Stimulated activated naive CD8-positive, alpha-beta T cell treated with anti-CD3 and anti-CD28 coated beads, Interleukin-15, Interleukin-2, amounts not matched to agents 100 ng/mL and 50 ng/mL, for 24 hours (primary cell): ENCODE results near the gene CSNK1G3.

Experiments used
- H3K27ac Mint-ChIP-seq: one replicate; pipeline ENCODE4 v1.8.0; 2021; ENCODE audit warnings: mild to moderate bottlenecking, mixed read lengths
- H3K27me3 Mint-ChIP-seq: one replicate; pipeline ENCODE4 v1.8.0; 2021; ENCODE audit warnings: mixed read lengths
- H3K36me3 Mint-ChIP-seq: one replicate; pipeline ENCODE4 v1.8.0; 2021; ENCODE audit warnings: low read depth, mixed read lengths
- H3K4me1 Mint-ChIP-seq: one replicate; pipeline ENCODE4 v1.8.0; 2021; ENCODE audit warnings: low read depth, mixed read lengths
- H3K4me3 Mint-ChIP-seq: one replicate; pipeline ENCODE4 v1.8.0; 2021; ENCODE audit warnings: mild to moderate bottlenecking, mixed read lengths
- H3K9me3 Mint-ChIP-seq: one replicate; pipeline ENCODE4 v1.8.0; 2021; ENCODE audit warnings: mixed read lengths

CSNK1G3 gene

GRCh38 chr5:123561230-123561629 is 49.3 kb downstream of the CSNK1G3 start:
- no peaks in the 10 kb centered on the region for H3K9me3 Mint-ChIP-seq
- H3K36me3 Mint-ChIP-seq: peaks cover 58% of the 10 kb centered on the region
- H3K4me3 Mint-ChIP-seq: no peak overlapping the region
- H3K27me3 Mint-ChIP-seq: no peaks in the 10 kb centered on the region
- H3K4me1 Mint-ChIP-seq: no peaks in the 10 kb centered on the region
- no peak overlapping the region for H3K27ac Mint-ChIP-seq

GRCh38 chr5:123571927-123572326 is 60.0 kb downstream of the CSNK1G3 start:
- no peak overlapping the region for H3K4me3 Mint-ChIP-seq
- H3K27ac Mint-ChIP-seq: no peak overlapping the region
- peaks cover 26% of the 10 kb centered on the region for H3K4me1 Mint-ChIP-seq
- peaks cover 42% of the 10 kb centered on the region for H3K36me3 Mint-ChIP-seq
- no peaks in the 10 kb centered on the region for H3K27me3 Mint-ChIP-seq
- H3K9me3 Mint-ChIP-seq: no peaks in the 10 kb centered on the region

- Mint-ChIP-seq H3K9me3 (no peaks in the 10 kb centered on the region), H3K36me3 (peaks cover 50% of the 10 kb centered on the region), H3K4me1 (no peaks in the 10 kb centered on the region), H3K27me3 (no peaks in the 10 kb centered on the region), H3K4me3 (no peak overlapping the region), H3K27ac (no peak overlapping the region)
Observed at GRCh38 chr5:123578390-123578789, 66.4 kb downstream of the CSNK1G3 start.

GRCh38 chr5:123579410-123579809 is 67.4 kb downstream of the CSNK1G3 start:
- Mint-ChIP-seq H3K9me3 (no peaks in the 10 kb centered on the region), H3K27ac (no peak overlapping the region), H3K4me1 (no peaks in the 10 kb centered on the region), H3K36me3 (peaks cover 53% of the 10 kb centered on the region), H3K4me3 (no peak overlapping the region), H3K27me3 (no peaks in the 10 kb centered on the region)

GRCh38 chr5:123582550-123583285 is 70.7 kb downstream of the CSNK1G3 start:
- Mint-ChIP-seq H3K4me3 (no peak overlapping the region), H3K36me3 (peaks cover 42% of the 10 kb centered on the region), H3K27ac (no peak overlapping the region), H3K27me3 (no peaks in the 10 kb centered on the region), H3K9me3 (no peaks in the 10 kb centered on the region), H3K4me1 (no peaks in the 10 kb centered on the region)

- H3K9me3 Mint-ChIP-seq: no peaks in the 10 kb centered on the region
- no peaks in the 10 kb centered on the region for H3K4me1 Mint-ChIP-seq
- peaks cover 32% of the 10 kb centered on the region for H3K36me3 Mint-ChIP-seq
- H3K27me3 Mint-ChIP-seq: no peaks in the 10 kb centered on the region
- no peak overlapping the region for H3K27ac Mint-ChIP-seq
- H3K4me3 Mint-ChIP-seq: no peak overlapping the region
Observed at GRCh38 chr5:123585871-123586270, 73.9 kb downstream of the CSNK1G3 start.

GRCh38 chr5:123594434-123594833 is 82.5 kb downstream of the CSNK1G3 start:
- Mint-ChIP-seq H3K4me3 (no peak overlapping the region), H3K9me3 (no peaks in the 10 kb centered on the region), H3K27me3 (no peaks in the 10 kb centered on the region), H3K4me1 (peaks cover 12% of the 10 kb centered on the region), H3K36me3 (peaks cover 50% of the 10 kb centered on the region), H3K27ac (no peak overlapping the region)

GRCh38 chr5:123597018-123597417 is 85.0 kb downstream of the CSNK1G3 start:
- no peak overlapping the region for H3K4me3 Mint-ChIP-seq
- peaks cover 12% of the 10 kb centered on the region for H3K4me1 Mint-ChIP-seq
- peaks cover 51% of the 10 kb centered on the region for H3K36me3 Mint-ChIP-seq
- no peaks in the 10 kb centered on the region for H3K27me3 Mint-ChIP-seq
- no peak overlapping the region for H3K27ac Mint-ChIP-seq
- H3K9me3 Mint-ChIP-seq: no peaks in the 10 kb centered on the region

- Mint-ChIP-seq H3K9me3 (no peaks in the 10 kb centered on the region), H3K27ac (peak overlapping the region; percentile 2), H3K36me3 (peaks cover 46% of the 10 kb centered on the region), H3K27me3 (no peaks in the 10 kb centered on the region), H3K4me3 (no peak overlapping the region), H3K4me1 (peaks cover 12% of the 10 kb centered on the region)
Observed at GRCh38 chr5:123598028-123598689, 86.2 kb downstream of the CSNK1G3 start.

- Mint-ChIP-seq H3K9me3 (no peaks in the 10 kb centered on the region), H3K4me3 (no peak overlapping the region), H3K27me3 (no peaks in the 10 kb centered on the region), H3K27ac (no peak overlapping the region), H3K4me1 (peaks cover 12% of the 10 kb centered on the region), H3K36me3 (peaks cover 48% of the 10 kb centered on the region)
Observed at GRCh38 chr5:123599171-123599570, 87.2 kb downstream of the CSNK1G3 start.

- H3K27me3 Mint-ChIP-seq: no peaks in the 10 kb centered on the region
- peaks cover 12% of the 10 kb centered on the region for H3K4me1 Mint-ChIP-seq
- peaks cover 39% of the 10 kb centered on the region for H3K36me3 Mint-ChIP-seq
- no peaks in the 10 kb centered on the region for H3K9me3 Mint-ChIP-seq
- no peak overlapping the region for H3K4me3 Mint-ChIP-seq
- no peak overlapping the region for H3K27ac Mint-ChIP-seq
Observed at GRCh38 chr5:123601610-123602009, 89.6 kb downstream of the CSNK1G3 start.

GRCh38 chr5:123605822-123606221 is 93.8 kb downstream of the CSNK1G3 start:
- peaks cover 36% of the 10 kb centered on the region for H3K36me3 Mint-ChIP-seq

GRCh38 chr5:123610209-123610608 is 98.2 kb downstream of the CSNK1G3 start:
- Mint-ChIP-seq H3K27ac (no peak overlapping the region), H3K36me3 (peaks cover 32% of the 10 kb centered on the region), H3K4me1 (peaks cover 11% of the 10 kb centered on the region)

More at GRCh38 chr5:123605822-123606221, 93.8 kb downstream of the CSNK1G3 start:
- no peaks in the 10 kb centered on the region for H3K9me3 Mint-ChIP-seq
- H3K27ac Mint-ChIP-seq: no peak overlapping the region
- H3K27me3 Mint-ChIP-seq: no peaks in the 10 kb centered on the region
- peaks cover 11% of the 10 kb centered on the region for H3K4me1 Mint-ChIP-seq
- H3K4me3 Mint-ChIP-seq: no peak overlapping the region

GRCh38 chr5:123610665-123611405 is 98.9 kb downstream of the CSNK1G3 start:
- peaks cover 11% of the 10 kb centered on the region for H3K4me1 Mint-ChIP-seq
- H3K27me3 Mint-ChIP-seq: no peaks in the 10 kb centered on the region
- no peak overlapping the region for H3K4me3 Mint-ChIP-seq
- H3K36me3 Mint-ChIP-seq: peaks cover 34% of the 10 kb centered on the region
- H3K27ac Mint-ChIP-seq: no peak overlapping the region
- H3K9me3 Mint-ChIP-seq: no peaks in the 10 kb centered on the region

More at GRCh38 chr5:123610209-123610608, 98.2 kb downstream of the CSNK1G3 start:
- Mint-ChIP-seq H3K4me3 (no peak overlapping the region), H3K9me3 (no peaks in the 10 kb centered on the region), H3K27me3 (no peaks in the 10 kb centered on the region)

- no peak overlapping the region for H3K4me3 Mint-ChIP-seq
- peaks cover 34% of the 10 kb centered on the region for H3K36me3 Mint-ChIP-seq
- H3K27me3 Mint-ChIP-seq: no peaks in the 10 kb centered on the region
- H3K9me3 Mint-ChIP-seq: no peaks in the 10 kb centered on the region
- H3K4me1 Mint-ChIP-seq: peaks cover 11% of the 10 kb centered on the region
- H3K27ac Mint-ChIP-seq: no peak overlapping the region
Observed at GRCh38 chr5:123611406-123611709, 99.4 kb downstream of the CSNK1G3 start.
